Activated CD4-positive, alpha-beta T cell treated with anti-CD3 and anti-CD28 coated beads for 24 hours (primary cell): ENCODE results near the gene ATG4D.
"Not testable (repeated sequence)": the region's sequence is repeated elsewhere in the genome, so short reads cannot be mapped to it uniquely, and the experiment has no call there.

Source experiments
- DNase-seq, 2 donors: peaks; one replicate each; pipeline ENCODE4 v3.0.0-alpha.2; 2020; ENCODE audit warnings: low read depth in 2 of 2

The ATG4D gene

DNA sequence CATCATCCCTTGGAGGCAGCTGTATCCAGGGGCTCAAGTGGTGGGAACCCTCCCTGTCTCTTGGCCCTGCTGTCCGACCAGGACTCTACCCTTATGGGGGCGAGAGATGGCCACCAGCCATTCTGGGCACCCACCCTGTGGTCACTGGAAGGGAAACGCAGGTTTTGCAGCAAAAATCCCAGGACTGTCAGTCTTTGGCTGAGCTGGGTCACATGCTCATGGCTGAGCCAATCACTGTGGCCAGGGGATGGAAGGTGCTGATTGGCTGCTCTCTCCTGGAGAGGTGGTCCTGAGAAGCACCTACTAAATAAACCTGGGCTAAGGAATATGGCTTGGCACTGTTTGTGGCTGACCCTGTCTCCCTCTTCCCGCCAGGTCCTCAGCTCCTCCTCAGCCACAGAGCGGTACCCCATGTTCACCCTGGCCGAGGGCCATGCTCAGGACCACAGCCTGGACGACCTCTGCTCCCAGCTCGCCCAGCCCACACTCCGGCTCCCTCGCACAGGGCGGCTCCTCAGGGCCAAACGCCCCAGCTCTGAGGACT is 8.9 kb downstream of the ATG4D start:
- no peak for DNase-seq

DNA sequence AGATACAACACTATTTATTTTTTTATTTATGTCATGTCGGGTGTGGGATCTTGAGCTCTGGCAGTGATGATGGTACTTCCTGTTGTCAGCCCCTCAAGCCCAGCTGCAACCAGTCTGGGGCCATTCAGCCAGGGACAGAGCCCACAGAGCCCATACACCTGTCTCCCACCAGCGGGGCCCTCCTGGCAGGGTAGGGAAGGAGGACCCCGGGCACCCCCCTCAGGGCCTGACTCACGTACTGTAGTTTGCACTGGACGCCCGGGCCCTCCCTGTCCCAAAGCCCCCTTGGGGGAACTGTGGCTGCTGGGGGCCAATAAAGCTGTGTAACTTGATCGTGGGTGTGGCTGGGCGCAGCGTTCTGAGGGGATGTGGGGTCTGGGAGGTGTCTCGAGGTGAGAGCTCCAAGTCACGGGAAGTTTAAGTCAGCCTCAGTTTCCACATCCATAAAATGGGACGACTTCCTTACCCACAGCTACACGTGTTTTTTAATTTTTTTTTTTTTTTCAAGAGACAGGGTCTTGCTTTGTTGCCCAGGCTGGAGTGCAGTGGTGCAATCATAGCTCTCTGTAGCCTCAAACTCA is 9.5 kb downstream of the ATG4D start:
- no peak for DNase-seq

DNA sequence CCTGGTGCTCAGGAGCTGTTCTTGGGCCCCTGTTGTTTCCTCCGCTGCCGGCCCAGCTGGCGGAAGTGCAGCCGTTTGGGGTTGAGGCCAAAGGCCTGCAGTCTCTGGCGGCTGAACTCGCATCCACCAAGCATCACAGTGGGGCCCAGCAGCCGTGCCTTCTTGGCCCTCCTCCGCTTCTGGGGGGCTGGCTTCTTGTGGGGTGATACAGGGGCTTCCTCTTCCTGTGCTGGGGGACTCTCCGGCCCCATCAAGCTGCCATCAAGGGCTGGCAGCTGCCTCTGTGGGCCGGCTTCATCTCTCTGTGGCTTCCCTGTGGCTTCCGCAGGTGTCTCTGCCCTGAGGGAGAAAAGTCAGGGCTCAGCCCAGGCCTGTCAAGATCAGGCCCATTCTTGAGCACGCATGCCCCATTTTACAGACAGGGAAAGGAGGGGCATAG is 10.3 kb downstream of the ATG4D start:
- no peak for DNase-seq

DNA sequence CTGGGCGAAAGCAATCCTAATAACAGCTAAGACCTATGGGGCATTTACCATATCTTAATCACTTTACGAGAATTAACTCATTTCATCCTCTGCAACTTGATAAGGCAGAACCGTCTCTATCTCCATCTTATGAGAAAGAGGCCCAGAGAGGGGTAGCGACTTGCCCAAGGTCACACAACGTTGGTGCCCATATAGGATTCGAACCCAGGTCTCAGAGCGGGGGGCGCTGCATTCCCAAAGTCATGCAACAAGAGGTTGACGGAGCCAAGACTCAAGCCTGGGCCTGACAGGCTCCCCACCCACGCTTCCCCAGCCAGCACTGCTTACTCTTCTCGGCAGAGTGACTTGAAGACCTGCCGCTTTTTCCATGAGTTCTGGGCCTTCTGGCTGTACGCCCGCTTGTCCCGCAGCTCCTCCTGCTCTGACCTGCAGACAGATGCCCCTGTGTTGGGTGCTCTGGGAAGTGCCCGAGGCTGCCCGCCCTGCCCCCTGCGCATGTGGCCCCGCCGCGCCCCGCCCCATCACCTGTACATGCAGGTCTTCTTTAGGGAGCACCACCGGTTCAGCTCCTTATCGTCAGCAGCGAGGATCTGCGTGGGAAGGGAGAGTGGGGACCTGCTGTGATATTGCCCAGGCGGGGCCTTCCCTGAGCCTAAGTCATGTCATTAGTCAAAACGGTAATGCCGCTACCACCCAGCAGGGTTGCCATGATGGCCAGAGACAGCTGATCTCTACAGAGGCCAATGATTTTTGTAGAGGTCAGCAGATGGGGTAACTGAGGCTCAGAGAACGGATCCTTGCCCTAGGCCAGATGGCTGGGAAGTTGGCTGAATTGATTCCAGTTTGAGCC is 11.3 kb downstream of the ATG4D start:
- DNase-seq, result no peak

DNA sequence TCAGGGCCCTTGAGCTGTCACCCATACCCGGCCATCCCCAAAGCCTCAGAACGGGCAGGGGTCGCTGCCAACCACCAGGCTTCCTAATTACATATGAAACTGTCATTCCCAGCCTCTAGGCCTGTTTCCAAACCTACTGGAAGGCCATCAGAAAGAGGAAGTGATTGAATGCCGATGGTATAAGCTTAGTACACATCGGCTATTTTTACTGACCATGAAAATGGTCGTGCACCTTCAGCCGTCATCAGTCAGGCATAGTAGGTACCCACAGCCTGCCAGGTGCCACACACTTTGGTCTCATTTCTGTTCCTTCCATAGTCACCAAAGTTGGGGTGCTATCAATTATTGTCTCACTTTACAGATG is 11.9 kb downstream of the ATG4D start:
- no peak for DNase-seq

DNA sequence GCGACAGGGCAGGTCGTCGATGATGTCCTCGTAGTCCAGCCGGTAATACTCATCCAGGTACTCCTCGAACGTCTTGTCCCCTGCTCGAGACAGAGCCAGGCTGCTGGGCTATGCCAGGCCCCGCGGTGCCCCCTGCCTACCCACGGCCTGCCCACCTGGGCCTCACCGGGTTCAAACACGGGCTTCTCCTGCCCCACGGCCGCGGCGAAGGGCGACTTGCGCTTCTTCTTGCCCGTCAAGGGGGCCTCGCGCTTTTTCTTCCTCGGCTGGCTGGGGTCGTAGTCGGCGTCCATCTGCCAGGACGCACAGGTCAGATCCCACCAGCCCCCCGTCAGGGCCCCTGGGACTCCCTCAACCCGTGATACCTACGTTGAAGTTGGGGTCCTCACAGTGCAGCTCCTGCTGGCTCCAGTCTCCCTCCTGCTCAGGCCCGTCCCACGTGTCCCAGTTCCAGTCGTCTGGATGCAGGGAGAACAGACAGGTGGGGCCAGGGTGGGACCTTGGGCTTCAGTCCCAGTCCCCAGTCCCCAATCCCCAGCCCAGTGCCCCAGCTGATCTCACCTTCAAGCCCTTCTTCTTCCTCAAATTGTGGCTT is 14.0 kb downstream of the ATG4D start:
- DNase-seq, result no peak

DNA sequence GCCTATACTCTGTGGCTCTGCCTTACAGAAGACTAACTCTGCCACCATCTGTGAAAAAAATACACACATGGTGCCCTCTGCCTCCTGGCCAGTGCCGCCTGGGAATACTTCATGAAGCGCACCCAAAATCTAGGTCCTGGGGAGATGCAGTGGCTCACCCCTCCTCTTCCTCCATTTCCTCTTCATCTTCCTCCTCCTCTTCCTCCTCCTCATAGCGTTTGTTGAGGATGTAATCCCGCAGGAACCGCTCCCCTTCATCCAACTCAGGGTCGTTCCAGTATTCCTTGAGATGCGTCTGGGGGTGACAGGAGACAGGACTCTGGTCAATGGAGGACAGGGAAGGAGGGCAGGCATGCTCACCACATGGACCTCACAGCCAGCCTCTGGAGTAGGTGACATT is 16.4 kb downstream of the ATG4D start:
- DNase-seq, result no peak

DNA sequence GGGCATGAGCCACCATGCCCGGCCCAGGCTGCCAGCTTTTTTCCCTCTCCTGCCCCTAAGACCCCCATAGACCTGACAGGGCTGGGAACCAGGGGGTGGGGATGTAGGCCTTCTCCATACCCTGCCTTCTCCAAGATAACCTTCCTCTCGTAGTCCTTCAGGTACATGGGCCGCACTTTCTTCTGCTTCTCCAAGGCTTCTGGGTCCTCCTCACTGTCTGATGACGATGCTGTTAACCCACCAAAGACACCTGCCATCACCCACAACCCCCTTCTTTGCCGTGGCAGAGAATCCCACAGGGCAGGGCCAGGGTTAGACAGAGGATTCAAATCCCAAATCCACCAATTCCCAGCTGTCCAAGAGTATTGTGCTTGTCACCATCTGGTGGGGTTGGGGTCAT is 18.9 kb downstream of the ATG4D start:
- DNase-seq, result no peak

DNA sequence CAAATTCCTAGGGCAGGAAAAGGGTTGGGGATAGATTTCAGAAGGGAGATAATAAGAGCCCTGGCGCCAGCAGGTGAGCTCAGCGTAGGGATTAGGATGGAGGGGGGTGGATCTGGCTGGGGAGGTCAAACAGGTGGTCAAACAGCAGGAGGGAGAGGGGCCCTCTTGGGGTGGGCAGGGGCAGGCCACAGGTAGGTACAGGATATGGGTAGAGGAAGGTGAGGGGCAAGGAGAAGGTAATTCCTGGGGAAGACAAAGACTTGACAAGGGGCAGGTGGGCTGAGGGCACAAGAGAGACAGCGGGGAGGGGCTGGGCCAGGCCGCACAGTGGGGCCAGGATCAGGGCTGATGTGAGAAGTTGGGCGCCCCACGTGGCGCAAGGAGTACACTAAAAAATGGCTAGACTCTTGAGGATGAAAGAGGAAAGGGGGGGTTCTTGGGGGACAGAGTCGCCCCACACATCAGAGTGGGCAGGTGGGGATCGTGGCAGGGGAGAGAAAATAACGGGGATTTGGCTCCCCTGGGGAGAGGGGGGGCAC is 21.4 kb downstream of the ATG4D start:
- DNase-seq, result no peak

DNA sequence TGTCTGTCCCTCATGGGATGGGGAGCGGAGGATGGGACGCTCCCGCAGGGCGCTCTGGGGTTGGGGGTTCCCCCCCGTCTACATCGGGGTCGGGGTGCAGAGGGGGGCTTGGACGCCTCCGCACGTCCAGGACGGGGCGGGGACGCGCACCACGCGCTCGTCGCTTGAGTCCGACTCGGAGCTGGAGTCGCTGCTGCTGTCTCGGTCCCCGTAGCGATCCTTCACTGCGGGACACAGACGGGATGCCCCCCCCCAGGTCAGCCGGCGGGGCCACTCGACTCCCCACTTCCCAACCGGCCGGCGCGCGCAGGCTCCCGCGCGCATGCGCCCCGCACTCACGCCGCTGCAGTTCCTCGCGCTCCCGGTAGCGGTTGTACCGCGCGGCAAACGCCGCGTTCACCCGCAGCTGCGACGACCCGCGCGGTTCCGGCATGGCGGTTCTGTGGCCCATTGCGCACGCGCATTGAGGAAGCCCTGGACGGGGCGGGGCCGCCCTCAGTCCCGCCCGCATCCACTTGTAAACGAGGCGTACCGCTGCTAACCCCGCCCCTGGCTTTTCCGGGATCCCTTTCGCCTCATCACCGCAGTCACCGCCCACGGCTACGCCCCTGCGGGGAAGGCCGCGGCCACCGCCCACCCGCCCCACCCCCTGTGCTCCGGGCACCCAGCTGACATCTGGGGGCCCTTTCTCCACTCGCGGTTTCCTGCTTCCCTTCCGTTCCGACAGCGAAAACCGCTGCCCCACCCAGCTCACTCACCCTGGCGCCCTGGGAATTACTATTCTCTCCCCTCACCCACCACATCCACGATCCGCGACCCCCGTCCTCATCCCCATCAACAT is 22.1 kb downstream of the ATG4D start, which contains the start of gene KRI1:
Gene KRI1 (minus strand): TSS at position 444 of the 841 bp plus-strand sequence. CDS start 11 bp downstream, at position 433.
- DNase-seq, result peak; percentile 96 to 99

DNA sequence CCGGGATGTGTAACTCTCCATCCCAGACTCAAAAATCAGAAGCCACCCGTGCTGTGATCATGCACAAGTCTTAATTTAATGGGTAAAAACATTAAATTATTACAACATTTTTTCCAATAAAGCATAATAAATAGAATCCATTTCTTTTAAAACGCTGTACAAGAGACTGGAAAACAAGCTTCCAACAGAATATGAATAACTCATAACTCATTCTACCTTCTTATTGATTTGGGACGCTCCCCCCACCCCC is 22.6 kb downstream of the ATG4D start:
- no peak for DNase-seq

DNA sequence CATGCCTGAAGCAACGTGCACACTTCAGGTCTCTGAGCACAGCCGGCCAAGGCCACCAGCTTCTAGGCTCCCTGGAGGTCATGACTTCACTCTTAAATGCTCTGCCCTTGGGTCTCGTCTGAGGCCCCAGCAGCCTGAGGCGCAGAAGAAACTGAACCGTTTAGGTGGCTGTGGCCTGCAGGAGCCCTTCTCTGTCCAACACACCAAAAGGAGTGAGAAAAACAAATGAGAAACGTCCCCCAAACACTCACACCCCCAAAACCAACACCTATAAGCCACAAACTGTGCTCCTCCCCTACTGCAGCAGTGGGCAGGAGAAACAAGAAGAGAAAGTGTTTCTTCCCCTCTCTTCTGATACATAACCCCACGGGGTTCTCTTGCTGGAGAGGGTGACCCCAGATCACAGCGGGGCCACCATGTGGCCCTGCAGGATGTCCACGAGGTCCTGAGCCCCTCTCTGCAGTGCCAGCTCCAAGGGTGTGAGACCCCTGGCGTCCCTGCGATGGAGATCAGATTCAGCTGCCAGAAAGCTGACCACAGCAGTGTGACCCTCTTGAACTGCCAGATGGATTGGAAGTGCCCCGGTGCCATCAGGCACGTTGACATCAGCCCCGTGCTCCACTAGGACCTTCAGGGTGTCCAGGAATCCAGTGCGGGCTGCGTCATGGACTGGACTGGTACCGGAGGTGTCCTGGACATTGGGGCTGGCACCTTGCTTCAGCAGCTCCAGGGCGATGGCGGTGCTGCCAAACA is 23.1 kb downstream of the ATG4D start:
- DNase-seq, result no peak

DNA sequence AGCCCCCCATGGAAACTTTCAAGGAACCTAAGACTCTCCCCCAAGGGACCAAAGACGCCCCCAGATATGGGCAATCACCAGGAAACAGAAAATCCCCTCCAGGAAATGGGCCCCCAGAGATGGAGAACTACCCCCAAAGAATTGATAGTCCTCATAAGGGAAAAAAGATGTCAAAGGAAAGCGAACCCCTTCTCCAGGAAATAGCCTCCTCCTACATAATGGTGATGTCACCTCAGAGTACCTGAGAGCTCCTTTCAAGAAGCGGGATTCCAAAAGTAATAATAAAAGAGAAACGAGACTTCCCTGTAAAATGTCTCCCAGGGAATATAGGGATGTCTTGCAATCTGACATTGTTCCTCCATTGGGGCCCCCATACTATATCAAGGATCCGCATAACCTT is 24.0 kb downstream of the ATG4D start:
- no peak for DNase-seq

DNA sequence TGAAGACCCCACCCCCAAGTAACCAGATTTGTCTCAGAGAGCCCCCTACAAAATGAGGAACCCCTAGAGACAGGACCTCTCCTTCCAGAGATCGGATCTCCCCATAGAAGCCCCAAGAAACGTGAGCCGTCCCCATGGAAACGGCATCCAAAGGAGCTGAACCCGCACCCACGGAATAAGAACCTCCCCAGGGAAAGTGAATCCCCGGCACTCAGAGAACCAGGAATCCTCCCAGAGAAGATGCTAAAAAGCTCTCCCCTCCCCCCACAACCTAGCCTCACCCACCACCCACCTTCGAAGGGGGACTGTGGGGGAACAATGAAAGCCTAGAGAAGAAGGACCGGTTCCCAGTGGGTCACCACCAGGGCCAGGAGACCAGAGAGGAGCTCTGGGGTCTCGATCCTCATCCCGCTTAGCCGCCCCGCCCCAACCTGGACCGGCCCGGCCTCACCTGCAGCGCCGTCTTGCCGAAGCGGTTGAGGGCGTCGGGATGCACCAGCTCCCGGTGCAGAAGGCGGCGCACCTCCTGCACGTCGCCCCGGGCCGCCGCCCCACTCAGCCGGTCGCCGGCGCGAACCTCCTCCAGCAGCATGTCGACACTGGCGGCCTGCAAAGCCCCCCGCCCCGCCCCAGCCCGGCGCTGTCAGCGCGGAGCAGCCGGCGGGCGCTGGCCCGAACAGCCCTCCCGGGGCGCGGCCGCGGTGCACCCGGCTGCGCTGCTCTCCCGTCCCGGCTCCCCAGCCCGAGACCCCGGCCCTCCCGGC is 24.5 kb downstream of the ATG4D start:
- DNase-seq, result no peak

DNA sequence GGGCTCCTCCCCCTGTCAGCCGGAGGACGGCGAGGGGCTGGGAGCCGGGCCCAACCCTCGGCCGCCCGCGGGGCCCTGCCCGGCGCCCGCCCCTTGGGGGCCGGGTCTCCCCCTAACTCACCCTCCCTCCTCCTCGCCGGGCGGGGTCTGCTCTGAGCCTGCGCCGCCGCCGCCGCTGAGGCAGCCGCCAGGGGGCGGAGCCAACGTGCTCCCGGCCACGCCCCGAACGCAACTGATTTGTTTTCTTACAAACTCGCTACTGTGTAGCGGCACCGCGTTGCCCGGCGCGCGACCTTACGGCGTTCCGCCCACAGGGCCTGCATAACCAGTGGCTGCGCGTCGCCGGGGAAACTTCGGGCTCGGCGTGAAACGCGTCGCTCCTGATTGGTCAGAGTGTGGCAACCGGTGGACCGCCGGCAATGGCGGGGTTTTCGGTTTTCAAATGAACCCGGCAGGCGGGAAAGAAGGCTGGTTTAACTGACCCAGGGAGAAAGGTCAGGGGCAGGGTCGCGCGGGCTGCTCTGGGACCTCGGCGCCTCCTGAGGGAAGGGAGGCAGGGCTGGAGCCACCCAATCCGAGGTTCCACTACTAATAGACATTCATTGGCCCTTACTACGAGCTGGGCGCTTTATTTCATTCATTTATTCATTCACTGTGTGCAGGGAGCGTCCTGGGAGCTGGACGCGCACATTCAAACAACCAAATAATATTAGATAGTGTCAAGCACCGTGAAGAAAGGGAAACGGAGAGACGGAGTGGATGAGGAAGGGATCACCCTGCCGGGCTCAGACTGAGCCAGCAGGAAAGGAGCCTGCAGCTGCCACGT is 25.3 kb downstream of the ATG4D start, which contains the start of gene CDKN2D:
Gene CDKN2D (minus strand): TSS at position 154 of the 826 bp plus-strand sequence. CDS start 326 bp downstream, outside the sequence.
- peak; percentile 99 to 100 for DNase-seq

DNA sequence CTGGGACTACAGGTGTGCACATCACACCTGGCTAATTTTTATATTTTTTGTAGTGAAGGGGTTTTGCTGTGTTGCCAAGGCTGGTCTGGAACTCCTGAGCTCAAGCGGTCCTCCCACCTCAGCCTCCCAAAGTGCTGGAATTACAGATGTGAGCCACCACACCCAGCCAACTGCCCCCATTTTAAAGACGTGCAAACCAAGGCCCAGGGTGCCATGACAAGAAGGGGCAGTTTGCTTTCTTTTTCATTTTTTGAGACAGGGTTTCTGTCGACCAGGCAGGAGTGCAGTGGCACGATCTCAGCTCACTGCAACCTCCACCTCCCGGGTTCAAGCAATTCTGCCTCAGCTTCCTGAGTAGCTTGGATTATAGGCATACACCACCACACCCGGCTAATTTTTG is 30.1 kb downstream of the ATG4D start:
- DNase-seq, result not testable (repeated sequence)

DNA sequence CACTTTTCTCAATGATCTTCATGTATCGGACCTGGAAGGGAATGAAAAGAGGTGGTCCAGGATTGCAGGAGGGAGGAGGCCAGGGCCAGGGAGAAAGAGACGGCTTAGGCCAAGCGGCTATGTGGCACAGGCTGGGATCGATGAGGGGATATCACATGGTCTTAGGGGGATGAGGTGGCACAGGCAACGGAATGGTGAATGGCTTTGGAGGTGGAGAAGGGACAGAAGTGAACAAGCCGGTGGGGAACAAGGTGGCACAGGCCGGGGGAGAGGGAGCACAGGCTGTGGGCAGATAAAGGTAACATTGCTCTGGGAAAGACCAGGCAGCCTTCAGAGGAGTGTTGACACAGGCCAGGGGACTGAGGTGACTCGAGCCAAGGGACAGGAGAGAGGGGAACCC is 30.8 kb downstream of the ATG4D start:
- no peak for DNase-seq

DNA sequence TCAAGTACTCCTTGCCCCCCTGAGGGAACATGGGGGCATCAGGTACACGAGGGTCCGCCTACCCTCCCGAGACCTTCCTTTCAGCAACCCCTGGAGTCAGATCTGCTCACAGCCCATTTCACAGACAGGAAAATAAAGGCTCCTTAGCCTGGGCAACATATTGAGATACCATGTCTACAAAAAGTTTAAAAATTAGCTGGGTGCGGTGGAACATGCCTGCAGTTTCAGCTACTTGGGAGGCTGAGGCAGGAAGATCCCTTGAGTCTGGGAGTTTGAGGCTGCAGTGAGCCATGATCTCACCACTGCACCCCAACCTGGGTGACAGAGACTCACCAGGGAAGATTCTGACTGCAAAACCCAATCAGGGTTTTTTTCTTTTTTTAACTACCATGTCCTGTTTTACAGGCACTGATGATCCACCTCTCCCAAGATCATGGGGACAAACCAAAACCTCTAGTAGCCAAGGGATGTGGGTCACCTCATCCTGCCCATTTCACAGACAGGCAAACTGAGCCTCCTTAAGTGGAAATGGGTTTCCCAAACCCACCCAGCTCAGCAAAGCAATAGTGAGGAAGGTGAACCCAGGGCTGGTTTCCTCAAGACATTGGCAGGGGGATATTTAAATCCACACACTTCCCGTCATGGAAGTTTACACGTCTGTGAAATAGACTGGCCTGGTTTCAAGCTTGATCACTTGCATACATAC is 31.5 kb downstream of the ATG4D start:
- DNase-seq, result no peak

DNA sequence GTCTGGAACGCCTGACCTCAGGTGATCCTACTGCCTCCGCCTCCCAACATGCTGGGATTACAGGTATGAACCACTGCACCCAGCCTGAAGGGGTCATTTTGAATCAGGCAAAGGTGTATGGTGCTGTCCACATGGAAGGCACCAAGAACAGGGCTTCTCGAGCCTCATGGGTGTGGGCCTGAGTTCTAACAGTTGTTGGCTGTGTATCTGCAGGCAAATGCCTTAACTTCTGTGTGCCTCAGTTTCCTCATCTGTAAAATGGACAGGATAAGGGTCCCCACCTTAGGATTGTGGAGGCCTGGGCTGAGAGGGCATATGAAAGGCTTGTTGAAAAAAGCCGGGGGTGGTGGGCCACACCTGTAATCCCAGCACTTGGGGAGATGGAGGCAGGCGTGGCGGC is 34.2 kb downstream of the ATG4D start:
- no peak for DNase-seq
